H9 (cell line): ENCODE results near the gene OS9. TPM values are rescaled to one million over a fixed set of nuclear protein-coding genes. Genes with fewer than 3 reads are reported as not detected.
A peak's percentile ranks its signal among the peaks of the same experiment; 100 is the strongest.

Source experiments
- DNase-seq: peaks from one replicate; pipeline ENCODE4 v3.0.0-alpha.2; 2017
- H2AFZ ChIP-seq: one replicate; pipeline ENCODE4 v1.6.1; 2013; ENCODE audit warnings: mild to moderate bottlenecking, low read length, control low read depth, moderate library complexity
- H2AK5ac ChIP-seq: 2 replicates; pipeline ENCODE4 v1.6.1; 2013; ENCODE audit warnings: low read length, control low read depth, mixed read lengths; ENCODE audit not compliant: insufficient read length
- H2BK120ac ChIP-seq: one replicate; pipeline ENCODE4 v1.6.1; 2013; ENCODE audit warnings: low read depth, mild to moderate bottlenecking, low read length, control low read depth, inconsistent platforms; ENCODE audit not compliant: poor library complexity, severe bottlenecking
- H2BK12ac ChIP-seq: 2 replicates; pipeline ENCODE4 v1.6.1; 2013; ENCODE audit warnings: low read length, control low read depth, mixed read lengths, low read depth; ENCODE audit not compliant: insufficient read length
- H2BK15ac ChIP-seq: 2 replicates; pipeline ENCODE4 v1.6.1; 2013; ENCODE audit warnings: low read depth, low read length, control low read depth
- H2BK20ac ChIP-seq: one replicate; pipeline ENCODE4 v1.6.1; 2013; ENCODE audit warnings: low read depth, mild to moderate bottlenecking, low read length, control low read depth, inconsistent platforms; ENCODE audit not compliant: poor library complexity, severe bottlenecking
- H2BK5ac ChIP-seq: 2 replicates; pipeline ENCODE4 v1.6.1; 2013; ENCODE audit warnings: low read length, control low read depth, mixed read lengths; ENCODE audit not compliant: insufficient read length
- H3K14ac ChIP-seq: 2 replicates; pipeline ENCODE4 v1.6.1; 2013; ENCODE audit warnings: low read length, control low read depth; ENCODE audit not compliant: insufficient read depth
- H3K18ac ChIP-seq: 2 replicates; pipeline ENCODE4 v1.6.1; 2013; ENCODE audit warnings: low read depth, mild to moderate bottlenecking, mixed read lengths, low read length, control low read depth; ENCODE audit not compliant: insufficient read length
- H3K23ac ChIP-seq: 2 replicates; pipeline ENCODE4 v1.6.1; 2013; ENCODE audit warnings: low read length, control low read depth, mixed read lengths, low read depth; ENCODE audit not compliant: insufficient read length
- H3K23me2 ChIP-seq: 2 replicates; pipeline ENCODE4 v1.6.1; 2013; ENCODE audit warnings: low read depth, mild to moderate bottlenecking, mixed read lengths, low read length, control low read depth; ENCODE audit not compliant: insufficient read length, poor library complexity, severe bottlenecking
- H3K27ac ChIP-seq: 2 replicates; pipeline ENCODE4 v1.5.1; 2013; ENCODE audit warnings: low read length, control low read depth, mixed read lengths, low read depth; ENCODE audit not compliant: insufficient read length
- H3K27me3 ChIP-seq: 2 replicates; pipeline ENCODE4 v1.6.1; 2013; ENCODE audit warnings: low read length, control low read depth, inconsistent platforms; ENCODE audit not compliant: insufficient read depth
- H3K4ac ChIP-seq: 2 replicates; pipeline ENCODE4 v1.6.1; 2013; ENCODE audit warnings: low read depth, mild to moderate bottlenecking, control low read depth, inconsistent platforms, low read length, moderate library complexity
- H3K4me1 ChIP-seq: 2 replicates; pipeline ENCODE4 v1.6.1; 2013; ENCODE audit warnings: low read length, control low read depth, inconsistent platforms; ENCODE audit not compliant: insufficient read depth
- H3K4me2 ChIP-seq: 2 replicates; pipeline ENCODE4 v1.6.1; 2013; ENCODE audit warnings: low read length, control low read depth, mixed read lengths; ENCODE audit not compliant: insufficient read length, insufficient read depth
- H3K56ac ChIP-seq: 2 replicates; pipeline ENCODE4 v1.6.1; 2013; ENCODE audit warnings: low read depth, mild to moderate bottlenecking, mixed read lengths, low read length, control low read depth; ENCODE audit not compliant: insufficient read length
- H3K79me1 ChIP-seq: 2 replicates; pipeline ENCODE4 v1.6.1; 2013; ENCODE audit warnings: low read depth, mild to moderate bottlenecking, moderate library complexity, low read length, control low read depth, inconsistent platforms; ENCODE audit not compliant: insufficient read depth, poor library complexity, severe bottlenecking
- H3K79me2 ChIP-seq: 2 replicates; pipeline ENCODE4 v1.6.1; 2013; ENCODE audit warnings: low read length, control low read depth, inconsistent platforms; ENCODE audit not compliant: insufficient read depth
- H3K9ac ChIP-seq: 2 replicates; pipeline ENCODE4 v1.6.1; 2013; ENCODE audit warnings: low read length, control low read depth, mixed read lengths; ENCODE audit not compliant: insufficient read length; ENCODE audit errors: extremely low read depth
- H3K9me3 ChIP-seq: one replicate; pipeline ENCODE4 v1.6.1; 2013; ENCODE audit warnings: low read depth, low read length, inconsistent platforms; ENCODE audit not compliant: control insufficient read depth
- H3T11ph ChIP-seq: one replicate; pipeline ENCODE4 v1.6.1; 2013; ENCODE audit warnings: mild to moderate bottlenecking, low read length, control low read depth, inconsistent platforms
- H4K20me1 ChIP-seq: one replicate; pipeline ENCODE4 v1.6.1; 2013; ENCODE audit not compliant: control insufficient read depth, insufficient read length, insufficient read depth
- H4K5ac ChIP-seq: 2 replicates; pipeline ENCODE4 v1.6.1; 2013; ENCODE audit warnings: low read depth, mild to moderate bottlenecking, mixed read lengths, low read length, control low read depth; ENCODE audit not compliant: insufficient read length
- H4K8ac ChIP-seq: replicated peaks from 2 replicates; pipeline ENCODE4 v1.6.1; 2013; ENCODE audit warnings: low read length, control low read depth, mixed read lengths, low read depth; ENCODE audit not compliant: insufficient read length
- H4K91ac ChIP-seq: 2 replicates; pipeline ENCODE4 v1.6.1; 2013; ENCODE audit warnings: low read depth, mild to moderate bottlenecking, moderate library complexity, mixed read lengths, low read length, control low read depth; ENCODE audit not compliant: insufficient read length
- H3K27ac Mint-ChIP-seq, 3 experiments: 2 replicates in 2 of 3; 3 replicates in 1 of 3; pipeline ENCODE4 v1.8.0; 2020 to 2021; ENCODE audit warnings: mixed read lengths in 3 of 3, mild to moderate bottlenecking in 1 of 3, moderate library complexity in 1 of 3
- H3K27me3 Mint-ChIP-seq: 2 replicates; pipeline ENCODE4 v1.8.0; 2021; ENCODE audit warnings: low read depth, mild to moderate bottlenecking, moderate library complexity, mixed read lengths
- H3K36me3 Mint-ChIP-seq, 3 experiments: 2 replicates in 2 of 3; 3 replicates in 1 of 3; pipeline ENCODE4 v1.8.0; 2020 to 2021; ENCODE audit warnings: low read depth in 3 of 3, mixed read lengths in 3 of 3; ENCODE audit not compliant: insufficient read depth in 1 of 3
- H3K4me1 Mint-ChIP-seq, 2 experiments: 2 replicates each; pipeline ENCODE4 v1.8.0; 2020; ENCODE audit warnings: mixed read lengths in 2 of 2
- H3K4me3 Mint-ChIP-seq, 2 experiments: 2 replicates in 1 of 2; 3 replicates in 1 of 2; pipeline ENCODE4 v1.8.0; 2020 to 2021; ENCODE audit warnings: mild to moderate bottlenecking in 2 of 2, mixed read lengths in 2 of 2, moderate library complexity in 1 of 2
- H3K9me3 Mint-ChIP-seq, 2 experiments: 2 replicates in 1 of 2; 3 replicates in 1 of 2; pipeline ENCODE4 v1.8.0; 2020; ENCODE audit warnings: mild to moderate bottlenecking in 2 of 2, mixed read lengths in 2 of 2, moderate library complexity in 1 of 2
- WGBS: extraction: QIAGEN DNeasy Blood & Tissue Kit; methylation state at CpG from one replicate; pipeline ENCODE4 v1.1.7; 2013; ENCODE audit warnings: missing lambda C conversion rate, low lambda C conversion rate, mixed read lengths; ENCODE audit not compliant: insufficient read length; ENCODE audit errors: extremely low coverage; 5-methylcytosine and 5-hydroxymethylcytosine counted together
- total RNA-seq: library from RNA; stranded (reverse); gene quantifications from 2 replicates; pipeline ENCODE4 v1.2.1, GENCODE V29; 2021
- TF ChIP-seq, protein P1 (sequence below): fragments of 200-600 bp; sonication (generic); conservative IDR thresholded peaks from 3 replicates; pipeline ENCODE4 v1.8.0; 2021; ENCODE audit warnings: antibody characterized with exemption, mild to moderate bottlenecking

The OS9 gene
- total RNA-seq, 1 experiment from 2014 or later: 112 TPM

DNA sequence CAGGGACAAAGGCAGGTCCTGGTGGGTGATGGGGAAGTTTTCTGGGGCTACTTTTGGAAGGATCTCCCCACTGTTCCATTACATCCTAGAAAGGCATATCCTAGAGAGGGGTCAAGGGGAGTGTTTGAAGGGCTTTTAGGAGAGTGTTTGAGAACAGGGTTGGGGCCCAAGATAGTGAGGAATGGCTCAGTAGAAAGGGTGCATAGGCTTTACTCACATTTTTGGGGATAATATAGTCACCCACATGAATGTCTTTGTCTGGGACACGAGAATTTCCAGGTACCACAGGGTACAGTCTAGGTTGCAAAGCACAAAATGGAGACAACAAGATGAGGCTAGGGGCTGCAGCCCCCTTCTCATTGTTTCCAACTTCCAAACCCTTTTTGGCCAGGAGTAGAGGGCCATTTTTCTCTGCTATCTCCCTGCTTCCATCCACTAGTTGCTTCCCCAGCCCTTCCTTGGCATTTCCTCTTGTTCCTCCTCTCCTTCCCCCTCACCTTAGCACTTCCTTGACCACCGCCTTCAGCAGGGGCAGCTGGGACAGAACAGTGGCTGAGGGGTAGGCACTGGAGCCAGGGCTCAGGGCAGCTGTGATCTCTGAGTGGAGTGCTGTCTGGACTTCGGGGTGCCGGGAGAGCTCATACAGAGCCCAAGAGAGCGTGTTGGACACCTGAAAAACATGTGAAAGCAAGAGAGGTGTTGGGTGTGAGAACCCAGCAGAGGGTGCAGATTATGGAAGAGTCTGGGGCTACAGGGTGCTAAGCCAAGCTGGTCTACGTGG is 70.1 kb downstream of the OS9 start:
- Histone ChIP-seq H2BK12ac (no peak overlapping the region), H3K23ac (no peak overlapping the region), H3K4me2 (peak overlapping the region; percentile 80), H2AFZ (no peak overlapping the region), H2BK15ac (no peak overlapping the region), H3K9me3 (no peaks in the 10 kb centered on the region), H4K20me1 (no peaks in the 10 kb centered on the region), H3K23me2 (peaks cover 25% of the 10 kb centered on the region), H3K14ac (no peak overlapping the region), H3T11ph (no peak overlapping the region), H4K8ac (no peak overlapping the region), H3K4ac (no peak overlapping the region), H3K18ac (no peak overlapping the region), H2BK20ac (no peak overlapping the region), H4K91ac (no peak overlapping the region), H2AK5ac (no peak overlapping the region), H3K56ac (no peak overlapping the region), H3K9ac (no peak overlapping the region), H2BK120ac (no peak overlapping the region), H3K79me1 (no peaks in the 10 kb centered on the region), H3K27me3 (peaks cover 31% of the 10 kb centered on the region; the same call in 1 of the 2 replicates), H3K4me1 (peaks cover 3% of the 10 kb centered on the region; the same call in 1 of the 2 replicates), H4K5ac (no peak overlapping the region), H2BK5ac (no peak overlapping the region), H3K27ac (no peak overlapping the region), H3K79me2 (no peaks in the 10 kb centered on the region)
- Mint-ChIP-seq H3K9me3 (no peaks in the 10 kb centered on the region), H3K27me3 (peaks cover 48% of the 10 kb centered on the region), H3K4me3 (peak overlapping the region; percentile 57 to 75; a peak in 4 of 5 replicates), H3K4me1 (peaks cover 27 to 40% of the 10 kb centered on the region in 2 experiments), H3K27ac (no peak overlapping the region), H3K36me3 (peaks cover 5 to 18% (median 10%) of the 10 kb centered on the region in 3 experiments; a peak in 6 of 7 replicates)
- no peak for DNase-seq
- TF ChIP-seq, protein P1, sequence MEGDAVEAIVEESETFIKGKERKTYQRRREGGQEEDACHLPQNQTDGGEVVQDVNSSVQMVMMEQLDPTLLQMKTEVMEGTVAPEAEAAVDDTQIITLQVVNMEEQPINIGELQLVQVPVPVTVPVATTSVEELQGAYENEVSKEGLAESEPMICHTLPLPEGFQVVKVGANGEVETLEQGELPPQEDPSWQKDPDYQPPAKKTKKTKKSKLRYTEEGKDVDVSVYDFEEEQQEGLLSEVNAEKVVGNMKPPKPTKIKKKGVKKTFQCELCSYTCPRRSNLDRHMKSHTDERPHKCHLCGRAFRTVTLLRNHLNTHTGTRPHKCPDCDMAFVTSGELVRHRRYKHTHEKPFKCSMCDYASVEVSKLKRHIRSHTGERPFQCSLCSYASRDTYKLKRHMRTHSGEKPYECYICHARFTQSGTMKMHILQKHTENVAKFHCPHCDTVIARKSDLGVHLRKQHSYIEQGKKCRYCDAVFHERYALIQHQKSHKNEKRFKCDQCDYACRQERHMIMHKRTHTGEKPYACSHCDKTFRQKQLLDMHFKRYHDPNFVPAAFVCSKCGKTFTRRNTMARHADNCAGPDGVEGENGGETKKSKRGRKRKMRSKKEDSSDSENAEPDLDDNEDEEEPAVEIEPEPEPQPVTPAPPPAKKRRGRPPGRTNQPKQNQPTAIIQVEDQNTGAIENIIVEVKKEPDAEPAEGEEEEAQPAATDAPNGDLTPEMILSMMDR: no peak
- WGBS: no CpG with 5 or more reads among the region's 6 CpGs
